ENCODE measurements around the gene PHF13.
"Not testable (repeated sequence)": the region's sequence is repeated elsewhere in the genome, so short reads cannot be mapped to it uniquely, and the experiment has no call there.

The PHF13 gene

GRCh38 chr1:6585081-6585722, 28.3 kb upstream of the PHF13 start:
- DNase-seq: no peak

GRCh38 chr1:6585841-6586240, 27.7 kb upstream of the PHF13 start:
- DNase-seq: no peak

- no peak for DNase-seq
Measured at GRCh38 chr1:6586404-6586816, 27.1 kb upstream of the PHF13 start.

- DNase-seq: no peak
Measured at GRCh38 chr1:6587261-6588005, 26.1 kb upstream of the PHF13 start.

GRCh38 chr1:6588128-6588892, 25.2 kb upstream of the PHF13 start:
- no peak for DNase-seq

GRCh38 chr1:6588893-6589520, 24.5 kb upstream of the PHF13 start:
- no peak for DNase-seq

- no peak for DNase-seq
Measured at GRCh38 chr1:6590046-6590445, 23.5 kb upstream of the PHF13 start.

GRCh38 chr1:6591222-6591621, 22.3 kb upstream of the PHF13 start:
- DNase-seq: no peak

- no peak for DNase-seq
Measured at GRCh38 chr1:6591644-6592043, 21.9 kb upstream of the PHF13 start.

- DNase-seq: no peak
Measured at GRCh38 chr1:6592441-6592840, 21.1 kb upstream of the PHF13 start.

- no peak for DNase-seq
Measured at GRCh38 chr1:6592865-6593593, 20.5 kb upstream of the PHF13 start.

- DNase-seq: no peak
Measured at GRCh38 chr1:6593810-6594209, 19.7 kb upstream of the PHF13 start.

- no peak for DNase-seq
Measured at GRCh38 chr1:6594977-6595740, 18.4 kb upstream of the PHF13 start.

GRCh38 chr1:6596351-6596750, 17.2 kb upstream of the PHF13 start:
- DNase-seq: no peak

- DNase-seq: no peak
Measured at GRCh38 chr1:6596886-6597776, 16.4 kb upstream of the PHF13 start.

- no peak for DNase-seq
Measured at GRCh38 chr1:6597777-6598131, 15.8 kb upstream of the PHF13 start.

GRCh38 chr1:6599141-6599975, 14.2 kb upstream of the PHF13 start:
- no peak for DNase-seq

GRCh38 chr1:6599991-6600390, 13.5 kb upstream of the PHF13 start:
- DNase-seq: not testable (repeated sequence)

- peak; percentile 29 for DNase-seq
Measured at GRCh38 chr1:6600410-6601048, 13.0 kb upstream of the PHF13 start.

Data from right kidney (tissue), 1 donor.